ENCODE measurements around the gene SH3D19.

DNA sequence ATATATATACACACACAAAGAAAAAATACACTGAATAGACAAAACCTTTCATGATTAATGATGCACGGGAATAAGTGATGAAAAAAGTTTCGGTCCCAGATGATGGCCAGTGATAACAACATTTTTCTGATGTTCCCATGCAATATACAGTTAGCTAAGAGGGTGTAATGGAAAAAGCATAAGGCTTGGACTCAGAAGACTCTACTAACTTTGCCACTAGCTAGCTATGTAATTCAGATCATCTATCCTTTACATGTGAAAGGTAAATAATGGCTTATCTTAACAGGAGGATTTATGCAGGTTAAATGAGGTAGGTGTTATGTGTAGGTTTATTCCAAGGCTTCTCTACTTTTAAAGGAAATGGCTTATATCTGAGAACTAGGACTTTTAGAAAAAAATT lies 221.6 kb downstream of the SH3D19 start:
- TF ChIP-seq POLR2A (IDR thresholded peaks at IDR 0.05) (no peak), POLR2AphosphoS5 (IDR thresholded peaks at IDR 0.05) (no peak)
- TF ChIP-seq, protein P1, sequence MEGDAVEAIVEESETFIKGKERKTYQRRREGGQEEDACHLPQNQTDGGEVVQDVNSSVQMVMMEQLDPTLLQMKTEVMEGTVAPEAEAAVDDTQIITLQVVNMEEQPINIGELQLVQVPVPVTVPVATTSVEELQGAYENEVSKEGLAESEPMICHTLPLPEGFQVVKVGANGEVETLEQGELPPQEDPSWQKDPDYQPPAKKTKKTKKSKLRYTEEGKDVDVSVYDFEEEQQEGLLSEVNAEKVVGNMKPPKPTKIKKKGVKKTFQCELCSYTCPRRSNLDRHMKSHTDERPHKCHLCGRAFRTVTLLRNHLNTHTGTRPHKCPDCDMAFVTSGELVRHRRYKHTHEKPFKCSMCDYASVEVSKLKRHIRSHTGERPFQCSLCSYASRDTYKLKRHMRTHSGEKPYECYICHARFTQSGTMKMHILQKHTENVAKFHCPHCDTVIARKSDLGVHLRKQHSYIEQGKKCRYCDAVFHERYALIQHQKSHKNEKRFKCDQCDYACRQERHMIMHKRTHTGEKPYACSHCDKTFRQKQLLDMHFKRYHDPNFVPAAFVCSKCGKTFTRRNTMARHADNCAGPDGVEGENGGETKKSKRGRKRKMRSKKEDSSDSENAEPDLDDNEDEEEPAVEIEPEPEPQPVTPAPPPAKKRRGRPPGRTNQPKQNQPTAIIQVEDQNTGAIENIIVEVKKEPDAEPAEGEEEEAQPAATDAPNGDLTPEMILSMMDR (IDR thresholded peaks at IDR 0.05), result no peak
